HepG2 (cell line): ENCODE results near the gene ASTN2. TPM values are rescaled to one million over a fixed set of nuclear protein-coding genes. Genes with fewer than 3 reads are reported as not detected.

Experiments
- ATAC-seq: fragments of 200-7000 bp; cut with Tn5 transposase; 3 replicates; pipeline ENCODE4 v1.9.1; 2020; ENCODE audit warnings: mild to moderate bottlenecking, moderate library complexity
- BruUV-seq: library from RNA; stranded (reverse); fragments of 400-500 nt; replicated peaks from 2 replicates; lab custom pipeline; 2021; lab: Mats Ljungman, UMichigan
- CTCF ChIA-PET: fragments of 300-600 bp; formaldehyde crosslinking; extraction: SDS; loops from one replicate; lab custom pipeline; 2021; ENCODE audit warnings: low total read pairs, inconsistent platforms, low intra/inter-chr PET ratio; lab: Yijun Ruan, JAX
- POLR2A ChIA-PET: fragments of 350-600 bp; sonication (Branson Sonifier 250); formaldehyde crosslinking; loops from one replicate; lab custom pipeline; 2020; ENCODE audit warnings: antibody characterized with exemption, inconsistent platforms; lab: Yijun Ruan, JAX
- DNase-seq: peaks from one replicate; pipeline ENCODE4 v3.0.0-alpha.2; 2015; ENCODE audit warnings: low spot score
- FAIRE-seq: peaks from 3 replicates; lab custom pipeline; 2011; peaks lifted over from hg19 to GRCh38; lab: Jason Lieb, UNC
- H2AFZ ChIP-seq: one replicate; pipeline ENCODE4 v1.6.1; 2011; ENCODE audit warnings: low read length, inconsistent platforms
- H3K27ac ChIP-seq: fragments of 300-600 bp; 3 replicates; pipeline ENCODE4 v1.8.0; 2011; ENCODE audit warnings: mixed run types, mild to moderate bottlenecking, mixed read lengths, low read length, inconsistent platforms; ENCODE audit not compliant: insufficient read depth; ENCODE audit errors: extremely low read length
- H3K27me3 ChIP-seq, 2 experiments: fragments of 200-600 bp in 1 of 2; 2 replicates in 1 of 2; 3 replicates in 1 of 2; pipeline versions ENCODE4 v1.6.0 to v1.8.0; 2011; ENCODE audit warnings: low read length in 2 of 2, mild to moderate bottlenecking in 2 of 2, moderate library complexity in 2 of 2, inconsistent platforms in 1 of 2; ENCODE audit not compliant: insufficient read depth in 2 of 2, control insufficient read depth in 1 of 2
- H3K36me3 ChIP-seq, 2 experiments: fragments of 200-600 bp in 1 of 2; replicated peaks in 1 of 2; 2 replicates in 1 of 2; 3 replicates in 1 of 2; pipeline versions ENCODE4 v1.5.1 to v1.8.0; 2011; ENCODE audit warnings: low read length in 2 of 2, inconsistent platforms in 1 of 2; ENCODE audit not compliant: insufficient read depth in 2 of 2, control insufficient read depth in 1 of 2
- H3K4me1 ChIP-seq: 2 replicates; pipeline ENCODE4 v1.5.1; 2012; ENCODE audit warnings: low read length, inconsistent platforms; ENCODE audit not compliant: insufficient read depth
- H3K4me2 ChIP-seq: 2 replicates; pipeline ENCODE4 v1.6.0; 2011; ENCODE audit warnings: low read depth, low read length, inconsistent platforms
- H3K4me3 ChIP-seq, 3 experiments: fragments of 200-600 bp in 1 of 3; sonication (generic), shearing (Covaris generic) in 1 of 3; replicated peaks in 1 of 3; 2 replicates each; pipeline ENCODE4 v1.5.1; 2011 to 2016; ENCODE audit warnings: low read length in 3 of 3, inconsistent platforms in 2 of 3, low read depth in 2 of 3, mild to moderate bottlenecking in 2 of 3, control low read depth in 1 of 3, mixed read lengths in 1 of 3; ENCODE audit not compliant: insufficient read depth in 1 of 3
- H3K79me2 ChIP-seq: one replicate; pipeline ENCODE4 v1.6.1; 2011; ENCODE audit warnings: low read length, inconsistent platforms; ENCODE audit not compliant: insufficient read depth
- H3K9ac ChIP-seq: 2 replicates; pipeline ENCODE4 v1.6.0; 2011; ENCODE audit warnings: mild to moderate bottlenecking, low read depth, low read length, inconsistent platforms; ENCODE audit not compliant: insufficient read depth
- H3K9me3 ChIP-seq: 2 replicates; pipeline ENCODE4 v1.5.1; 2012; ENCODE audit warnings: mild to moderate bottlenecking, low read length
- H4K20me1 ChIP-seq: 2 replicates; pipeline ENCODE4 v1.6.0; 2011; ENCODE audit warnings: inconsistent platforms, mild to moderate bottlenecking, low read length, moderate library complexity; ENCODE audit not compliant: insufficient read depth
- NPAS2 ChIP-seq: sonication (generic); formaldehyde crosslinking; IDR thresholded peaks from 2 replicates; pipeline ENCODE4 v1.8.0; 2022; ENCODE audit warnings: mild to moderate bottlenecking, missing genetic modification reagents, borderline replicate concordance
- SRSF1 ChIP-seq: fragments of 200-400 bp; formaldehyde crosslinking; optimal IDR thresholded peaks from 2 replicates; pipeline ENCODE3; 2017; ENCODE audit warnings: mild to moderate bottlenecking, low read depth, low read length, moderate library complexity
- ZNF550 ChIP-seq: sonication (generic); formaldehyde crosslinking; IDR thresholded peaks from 2 replicates; pipeline ENCODE4 v1.4.0; 2020; ENCODE audit warnings: mild to moderate bottlenecking, missing genetic modification reagents, borderline replicate concordance
- ZNF567 ChIP-seq: sonication (generic); formaldehyde crosslinking; IDR thresholded peaks from 2 replicates; pipeline ENCODE4 v1.8.1; 2023; ENCODE audit warnings: mild to moderate bottlenecking, missing genetic modification reagents, borderline replicate concordance
- ZNF75D ChIP-seq: sonication (generic); formaldehyde crosslinking; IDR thresholded peaks from 2 replicates; pipeline ENCODE4 v1.8.1; 2023; ENCODE audit warnings: missing genetic modification reagents, mild to moderate bottlenecking, borderline replicate concordance
- ZNF850 ChIP-seq: sonication (generic); formaldehyde crosslinking; conservative IDR thresholded peaks from 2 replicates; pipeline ENCODE4 v1.9.0; 2021; ENCODE audit warnings: mild to moderate bottlenecking, missing genetic modification reagents
- WGBS: methylation state at CpG from one replicate; pipeline ENCODE4 v1.1.6; 2017; ENCODE audit warnings: low lambda C conversion rate; 5-methylcytosine and 5-hydroxymethylcytosine counted together
- in situ Hi-C: cut with HindIII; loops from 2 replicates; pipeline ENCODE4 v1.10.0; 2017; ENCODE audit warnings: low pct_unique_long_range_greater_than_20kb; ENCODE audit not compliant: extremely low pct_ligation_motif_present
- intact Hi-C: fragments of 100-400 bp; cut with micrococcal nuclease; formaldehyde crosslinking; loops from one replicate; pipeline ENCODE4 v1.10.0; 2022; ENCODE audit not compliant: unreplicated experiment
- polyA plus RNA-seq, 8 experiments: library from polyadenylated mRNA; depleted of rRNA in 3 of 8; stranded (reverse) in 7 of 8; unstranded in 1 of 8; fragments of >200 nt; fragmentation: Illumina TruSeq in 4 of 8; extraction: Trizol in 4 of 8; gene quantifications; 2 replicates each; pipeline versions ENCODE4 v1.2.1 to v1.2.3, GENCODE V29; 2011 to 2016; ENCODE audit warnings: low read depth in 4 of 8, missing spikeins in 1 of 8, mixed read lengths in 1 of 8; ENCODE audit not compliant: insufficient read depth in 1 of 8
- total RNA-seq, 5 experiments: library from RNA; depleted of rRNA; stranded (reverse); fragments of >200 nt; fragmentation: Illumina TruSeq; extraction: Trizol; gene quantifications; 2 replicates each; pipeline ENCODE4 v1.2.3, GENCODE V29; 2016; ENCODE audit warnings: low read depth in 1 of 5
- TF ChIP-seq, protein P1 (sequence below), 2 experiments: sonication (generic) in 1 of 2; formaldehyde crosslinking in 1 of 2; IDR thresholded peaks; 2 replicates each; pipeline versions ENCODE4 v1.6.1 to v1.9.0; 2014 to 2022; ENCODE audit warnings: antibody characterized with exemption in 1 of 2, borderline replicate concordance in 1 of 2, inconsistent platforms in 1 of 2, low read depth in 1 of 2, missing genetic modification reagents in 1 of 2

Gene ASTN2
- total and polyA plus RNA-seq, 2 of the 13 experiments (the other 11 are each of a cell fraction or from before 2014, with no cell fraction given), result 5.2 to 13.5 TPM

DNA sequence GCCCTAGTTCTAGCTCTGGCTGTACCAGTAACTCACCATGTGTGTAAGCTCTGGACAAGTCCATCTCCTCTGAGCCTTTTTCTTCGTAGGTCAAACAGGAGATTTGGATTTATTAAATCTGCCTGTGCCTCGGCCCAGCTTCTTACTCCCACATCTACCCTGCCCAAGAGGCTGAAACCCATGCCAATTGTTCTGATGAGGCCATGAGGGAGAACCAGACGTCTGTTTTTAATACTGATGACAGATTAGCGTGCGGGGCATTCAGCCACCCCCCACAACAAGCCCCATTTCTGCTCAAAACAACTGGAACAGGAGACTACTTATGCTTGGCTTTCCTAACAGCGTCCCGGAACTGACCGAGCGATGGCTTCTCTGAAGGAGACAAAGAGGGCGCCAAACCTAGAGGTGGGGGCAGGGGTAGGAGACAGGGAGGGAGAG, 808.9 kb downstream of the ASTN2 start (continued):
- TF ChIP-seq ZNF567 (CRISPR knock-in tag), result no peak
- no peak for TF ChIP-seq SRSF1
- TF ChIP-seq ZNF550 (CRISPR knock-in tag), result no peak
- no peak for TF ChIP-seq NPAS2 (CRISPR knock-in tag)

DNA sequence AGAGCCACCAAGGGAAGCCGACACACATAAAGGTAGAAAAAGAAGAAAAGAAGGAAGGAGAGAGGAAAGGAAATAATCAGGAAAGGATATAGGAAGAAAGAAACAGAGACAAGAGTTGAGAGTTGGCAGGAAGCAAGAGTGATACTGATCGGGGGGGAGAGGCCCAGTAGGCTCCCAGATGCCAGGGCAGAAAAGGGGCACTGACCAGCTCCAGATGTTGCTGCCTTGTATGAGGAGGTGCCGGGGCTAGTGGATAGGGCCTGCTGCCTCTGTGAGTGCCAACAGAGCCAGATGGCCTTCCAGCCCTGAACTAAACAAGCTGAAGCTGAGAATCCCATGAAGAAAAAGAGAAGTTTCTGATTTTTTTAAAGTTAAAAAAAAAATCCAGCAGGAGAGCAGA, 809.8 kb downstream of the ASTN2 start:
- no peaks in the 10 kb centered on the region for H3K36me3 ChIP-seq
- DNase-seq (no peak), ATAC-seq (no peak), FAIRE-seq (no peak)
- H3K27me3 ChIP-seq, result no peaks in the 10 kb centered on the region
- intact Hi-C loops (no loop called here), in situ Hi-C loops (no loop called here)
- H3K79me2 ChIP-seq, result no peaks in the 10 kb centered on the region
- TF ChIP-seq ZNF75D (CRISPR knock-in tag) (no peak), ZNF850 (CRISPR knock-in tag) (no peak)
- TF ChIP-seq, protein P1, sequence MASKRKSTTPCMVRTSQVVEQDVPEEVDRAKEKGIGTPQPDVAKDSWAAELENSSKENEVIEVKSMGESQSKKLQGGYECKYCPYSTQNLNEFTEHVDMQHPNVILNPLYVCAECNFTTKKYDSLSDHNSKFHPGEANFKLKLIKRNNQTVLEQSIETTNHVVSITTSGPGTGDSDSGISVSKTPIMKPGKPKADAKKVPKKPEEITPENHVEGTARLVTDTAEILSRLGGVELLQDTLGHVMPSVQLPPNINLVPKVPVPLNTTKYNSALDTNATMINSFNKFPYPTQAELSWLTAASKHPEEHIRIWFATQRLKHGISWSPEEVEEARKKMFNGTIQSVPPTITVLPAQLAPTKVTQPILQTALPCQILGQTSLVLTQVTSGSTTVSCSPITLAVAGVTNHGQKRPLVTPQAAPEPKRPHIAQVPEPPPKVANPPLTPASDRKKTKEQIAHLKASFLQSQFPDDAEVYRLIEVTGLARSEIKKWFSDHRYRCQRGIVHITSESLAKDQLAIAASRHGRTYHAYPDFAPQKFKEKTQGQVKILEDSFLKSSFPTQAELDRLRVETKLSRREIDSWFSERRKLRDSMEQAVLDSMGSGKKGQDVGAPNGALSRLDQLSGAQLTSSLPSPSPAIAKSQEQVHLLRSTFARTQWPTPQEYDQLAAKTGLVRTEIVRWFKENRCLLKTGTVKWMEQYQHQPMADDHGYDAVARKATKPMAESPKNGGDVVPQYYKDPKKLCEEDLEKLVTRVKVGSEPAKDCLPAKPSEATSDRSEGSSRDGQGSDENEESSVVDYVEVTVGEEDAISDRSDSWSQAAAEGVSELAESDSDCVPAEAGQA (IDR thresholded peaks at IDR 0.05; ENCODE audit: low read depth), result no peak
- TF ChIP-seq, protein P1 (CRISPR knock-in tag; IDR thresholded peaks at IDR 0.05; ENCODE audit: borderline replicate concordance), result no peak
- no peaks in the 10 kb centered on the region for H4K20me1 ChIP-seq
- BruUV-seq, result no TSS peak
- H2AFZ ChIP-seq, result no peak overlapping the region
- 97% methylated on average over 3 of the region's 3 CpGs for WGBS
- H3K9ac ChIP-seq, result no peak overlapping the region
- ChIA-PET CTCF (no interaction called here), POLR2A (no interaction called here)
- H3K4me1 ChIP-seq, result no peaks in the 10 kb centered on the region
- H3K9me3 ChIP-seq, result no peaks in the 10 kb centered on the region
- no peak overlapping the region for H3K4me3 ChIP-seq
- H3K4me2 ChIP-seq, result no peak overlapping the region
- H3K27ac ChIP-seq, result no peak overlapping the region
